ENCODE data around the gene SCML1.
"Not testable (repeated sequence)": the region's sequence is repeated elsewhere in the genome, so short reads cannot be mapped to it uniquely, and the experiment has no call there.

Gene SCML1

GRCh38 chrX:17786554-17787347 lies 49.5 kb downstream of the SCML1 start:
- H3K27ac ChIP-seq; DNase-seq (ENCODE audit: low read depth, low spot score): not testable (repeated sequence)

GRCh38 chrX:17787557-17787956 lies 50.3 kb downstream of the SCML1 start:
- DNase-seq (ENCODE audit: low read depth, low spot score), result no peak
- H3K27ac ChIP-seq, result no peak overlapping the region

DNA sequence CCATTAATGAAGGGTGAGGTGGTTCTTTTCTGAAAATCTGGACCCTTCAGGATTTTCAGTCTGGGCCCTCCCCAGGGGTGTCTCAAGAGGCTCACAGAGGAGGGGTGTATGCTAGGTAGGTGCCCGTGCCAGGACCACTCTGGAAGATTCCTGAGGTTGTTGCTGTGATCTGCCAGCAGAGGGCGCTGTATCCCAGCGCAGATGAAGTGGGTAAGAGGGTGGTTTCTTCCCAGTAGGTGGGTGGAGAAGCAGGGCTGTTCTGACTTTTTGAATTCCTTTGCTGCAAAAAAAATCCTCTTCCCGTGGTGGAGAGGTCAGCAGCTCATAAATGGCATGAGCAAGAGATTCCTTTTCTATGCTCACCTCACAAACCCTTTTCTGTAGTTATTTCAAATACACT lies 51.1 kb downstream of the SCML1 start:
- no peak overlapping the region for H3K27ac ChIP-seq
- DNase-seq (ENCODE audit: low read depth, low spot score), result no peak

GRCh38 chrX:17788956-17789562 lies 51.8 kb downstream of the SCML1 start:
- no peak for DNase-seq (ENCODE audit: low read depth, low spot score)
- no peak overlapping the region for H3K27ac ChIP-seq

- no peak for DNase-seq (ENCODE audit: low read depth, low spot score)
- H3K27ac ChIP-seq, result no peak overlapping the region
These were observed 55.5 kb downstream of the SCML1 start for GRCh38 chrX:17792826-17793225.

- no peak overlapping the region for H3K27ac ChIP-seq
- DNase-seq (ENCODE audit: low read depth, low spot score), result no peak
These were observed 61.6 kb downstream of the SCML1 start for GRCh38 chrX:17798921-17799320.

- H3K27ac ChIP-seq, result no peak overlapping the region
- no peak for DNase-seq (ENCODE audit: low read depth, low spot score)
These were observed 64.1 kb downstream of the SCML1 start for GRCh38 chrX:17801431-17801830.

GRCh38 chrX:17802756-17803155 lies 65.5 kb downstream of the SCML1 start:
- DNase-seq (ENCODE audit: low read depth, low spot score), result no peak
- H3K27ac ChIP-seq, result no peak overlapping the region

DNA sequence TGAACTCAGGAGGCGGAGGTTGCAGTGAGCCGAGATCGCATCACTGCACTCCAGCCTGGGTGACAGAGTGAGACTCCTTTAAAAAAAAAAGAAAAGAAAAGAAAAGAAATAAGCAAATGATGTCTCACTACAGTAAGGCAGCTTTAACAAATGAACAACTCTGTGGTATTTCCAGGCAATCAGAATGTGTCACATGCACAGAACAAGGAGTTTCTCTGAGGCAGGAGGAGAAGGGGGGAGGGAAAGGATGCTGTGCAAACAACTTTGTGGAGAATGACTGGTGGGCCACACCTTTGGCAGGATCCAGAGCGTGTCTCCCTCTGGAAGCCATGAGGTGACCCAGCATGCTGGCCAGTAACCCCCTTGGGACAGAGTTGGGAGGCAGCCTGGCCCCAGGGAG lies 66.2 kb downstream of the SCML1 start:
- no peak for DNase-seq (ENCODE audit: low read depth, low spot score)

More for the DNA sequence above, 66.2 kb downstream of the SCML1 start:
- H3K27ac ChIP-seq, result no peak overlapping the region

Measured in epithelial cell of prostate (primary cell).